ENCODE results near the gene CSF1R.
A peak's percentile ranks its signal among the peaks of the same experiment; 100 is the strongest.

The CSF1R gene

GRCh38 chr5:150073086-150073625, 13.2 kb downstream of the CSF1R start:
- Histone ChIP-seq H3K4me1 (ENCODE audit: insufficient read depth, poor library complexity, severe bottlenecking) (no peaks in the 10 kb centered on the region), H3K4me3 (ENCODE audit: severe bottlenecking) (no peak overlapping the region), H3K36me3 (ENCODE audit: low read depth) (no peaks in the 10 kb centered on the region), H3K27me3 (ENCODE audit: insufficient read depth, poor library complexity, severe bottlenecking) (no peaks in the 10 kb centered on the region), H3K27ac (ENCODE audit: poor library complexity, severe bottlenecking) (no peak overlapping the region), H3K9me3 (ENCODE audit: severe bottlenecking) (no peaks in the 10 kb centered on the region)
- no peak for TF ChIP-seq CTCF (IDR thresholded peaks at IDR 0.05; ENCODE audit: poor library complexity, severe bottlenecking)
- no peak for ATAC-seq (ENCODE audit: low read depth)
- DNase-seq (ENCODE audit: low spot score): peak; percentile 42

- H3K4me1 ChIP-seq (ENCODE audit: insufficient read depth, poor library complexity, severe bottlenecking): peaks cover 4% of the 10 kb centered on the region
- DNase-seq (ENCODE audit: low spot score) (peak; percentile 12), ATAC-seq (ENCODE audit: low read depth) (no peak)
These were observed 15.5 kb downstream of the CSF1R start for GRCh38 chr5:150070821-150071220.

GRCh38 chr5:150069672-150070627, 16.4 kb downstream of the CSF1R start:
- DNase-seq (ENCODE audit: low spot score): peak; percentile 51
- Histone ChIP-seq H3K9me3 (ENCODE audit: severe bottlenecking) (no peaks in the 10 kb centered on the region), H3K27ac (ENCODE audit: poor library complexity, severe bottlenecking) (no peak overlapping the region), H3K4me1 (ENCODE audit: insufficient read depth, poor library complexity, severe bottlenecking) (peaks cover 4% of the 10 kb centered on the region), H3K36me3 (ENCODE audit: low read depth) (no peaks in the 10 kb centered on the region), H3K4me3 (ENCODE audit: severe bottlenecking) (no peak overlapping the region), H3K27me3 (ENCODE audit: insufficient read depth, poor library complexity, severe bottlenecking) (no peaks in the 10 kb centered on the region)
- TF ChIP-seq CTCF (IDR thresholded peaks at IDR 0.05; ENCODE audit: poor library complexity, severe bottlenecking): no peak
- no peak for ATAC-seq (ENCODE audit: low read depth)

More at GRCh38 chr5:150070821-150071220, 15.5 kb downstream of the CSF1R start:
- Histone ChIP-seq H3K4me3 (ENCODE audit: severe bottlenecking) (no peak overlapping the region), H3K27ac (ENCODE audit: poor library complexity, severe bottlenecking) (no peak overlapping the region), H3K9me3 (ENCODE audit: severe bottlenecking) (no peaks in the 10 kb centered on the region), H3K27me3 (ENCODE audit: insufficient read depth, poor library complexity, severe bottlenecking) (no peaks in the 10 kb centered on the region), H3K36me3 (ENCODE audit: low read depth) (no peaks in the 10 kb centered on the region)
- TF ChIP-seq CTCF (IDR thresholded peaks at IDR 0.05; ENCODE audit: poor library complexity, severe bottlenecking): no peak

- H3K27me3 ChIP-seq (ENCODE audit: insufficient read depth, poor library complexity, severe bottlenecking): no peaks in the 10 kb centered on the region
- no peak for TF ChIP-seq CTCF (IDR thresholded peaks at IDR 0.05; ENCODE audit: poor library complexity, severe bottlenecking)
- H3K4me3 ChIP-seq (ENCODE audit: severe bottlenecking): no peak overlapping the region
- peaks cover 4% of the 10 kb centered on the region for H3K4me1 ChIP-seq (ENCODE audit: insufficient read depth, poor library complexity, severe bottlenecking)
- H3K36me3 ChIP-seq (ENCODE audit: low read depth): no peaks in the 10 kb centered on the region
- no peak overlapping the region for H3K27ac ChIP-seq (ENCODE audit: poor library complexity, severe bottlenecking)
- DNase-seq (ENCODE audit: low spot score): peak; percentile 47
- H3K9me3 ChIP-seq (ENCODE audit: severe bottlenecking): no peaks in the 10 kb centered on the region
- ATAC-seq (ENCODE audit: low read depth): no peak
These were observed 17.3 kb downstream of the CSF1R start for GRCh38 chr5:150068961-150069645.
